H9 (cell line): Measurements from ENCODE around the gene DEDD2. TPM values are rescaled to one million over a fixed set of nuclear protein-coding genes. Genes with fewer than 3 reads are reported as not detected.

Experiments
- DNase-seq: peaks from one replicate; pipeline ENCODE4 v3.0.0-alpha.2; 2017
- H2AFZ ChIP-seq: one replicate; pipeline ENCODE4 v1.6.1; 2013; ENCODE audit warnings: mild to moderate bottlenecking, low read length, control low read depth, moderate library complexity
- H2AK5ac ChIP-seq: 2 replicates; pipeline ENCODE4 v1.6.1; 2013; ENCODE audit warnings: low read length, control low read depth, mixed read lengths; ENCODE audit not compliant: insufficient read length
- H2BK120ac ChIP-seq: one replicate; pipeline ENCODE4 v1.6.1; 2013; ENCODE audit warnings: low read depth, mild to moderate bottlenecking, low read length, control low read depth, inconsistent platforms; ENCODE audit not compliant: poor library complexity, severe bottlenecking
- H2BK12ac ChIP-seq: 2 replicates; pipeline ENCODE4 v1.6.1; 2013; ENCODE audit warnings: low read length, control low read depth, mixed read lengths, low read depth; ENCODE audit not compliant: insufficient read length
- H2BK15ac ChIP-seq: 2 replicates; pipeline ENCODE4 v1.6.1; 2013; ENCODE audit warnings: low read depth, low read length, control low read depth
- H2BK20ac ChIP-seq: one replicate; pipeline ENCODE4 v1.6.1; 2013; ENCODE audit warnings: low read depth, mild to moderate bottlenecking, low read length, control low read depth, inconsistent platforms; ENCODE audit not compliant: poor library complexity, severe bottlenecking
- H2BK5ac ChIP-seq: 2 replicates; pipeline ENCODE4 v1.6.1; 2013; ENCODE audit warnings: low read length, control low read depth, mixed read lengths; ENCODE audit not compliant: insufficient read length
- H3K14ac ChIP-seq: 2 replicates; pipeline ENCODE4 v1.6.1; 2013; ENCODE audit warnings: low read length, control low read depth; ENCODE audit not compliant: insufficient read depth
- H3K18ac ChIP-seq: 2 replicates; pipeline ENCODE4 v1.6.1; 2013; ENCODE audit warnings: low read depth, mild to moderate bottlenecking, mixed read lengths, low read length, control low read depth; ENCODE audit not compliant: insufficient read length
- H3K23ac ChIP-seq: 2 replicates; pipeline ENCODE4 v1.6.1; 2013; ENCODE audit warnings: low read length, control low read depth, mixed read lengths, low read depth; ENCODE audit not compliant: insufficient read length
- H3K23me2 ChIP-seq: 2 replicates; pipeline ENCODE4 v1.6.1; 2013; ENCODE audit warnings: low read depth, mild to moderate bottlenecking, mixed read lengths, low read length, control low read depth; ENCODE audit not compliant: insufficient read length, poor library complexity, severe bottlenecking
- H3K27ac ChIP-seq: 2 replicates; pipeline ENCODE4 v1.5.1; 2013; ENCODE audit warnings: low read length, control low read depth, mixed read lengths, low read depth; ENCODE audit not compliant: insufficient read length
- H3K27me3 ChIP-seq: 2 replicates; pipeline ENCODE4 v1.6.1; 2013; ENCODE audit warnings: low read length, control low read depth, inconsistent platforms; ENCODE audit not compliant: insufficient read depth
- H3K4ac ChIP-seq: 2 replicates; pipeline ENCODE4 v1.6.1; 2013; ENCODE audit warnings: low read depth, mild to moderate bottlenecking, control low read depth, inconsistent platforms, low read length, moderate library complexity
- H3K4me1 ChIP-seq: 2 replicates; pipeline ENCODE4 v1.6.1; 2013; ENCODE audit warnings: low read length, control low read depth, inconsistent platforms; ENCODE audit not compliant: insufficient read depth
- H3K4me2 ChIP-seq: 2 replicates; pipeline ENCODE4 v1.6.1; 2013; ENCODE audit warnings: low read length, control low read depth, mixed read lengths; ENCODE audit not compliant: insufficient read length, insufficient read depth
- H3K56ac ChIP-seq: 2 replicates; pipeline ENCODE4 v1.6.1; 2013; ENCODE audit warnings: low read depth, mild to moderate bottlenecking, mixed read lengths, low read length, control low read depth; ENCODE audit not compliant: insufficient read length
- H3K79me1 ChIP-seq: 2 replicates; pipeline ENCODE4 v1.6.1; 2013; ENCODE audit warnings: low read depth, mild to moderate bottlenecking, moderate library complexity, low read length, control low read depth, inconsistent platforms; ENCODE audit not compliant: insufficient read depth, poor library complexity, severe bottlenecking
- H3K79me2 ChIP-seq: 2 replicates; pipeline ENCODE4 v1.6.1; 2013; ENCODE audit warnings: low read length, control low read depth, inconsistent platforms; ENCODE audit not compliant: insufficient read depth
- H3K9ac ChIP-seq: 2 replicates; pipeline ENCODE4 v1.6.1; 2013; ENCODE audit warnings: low read length, control low read depth, mixed read lengths; ENCODE audit not compliant: insufficient read length; ENCODE audit errors: extremely low read depth
- H3K9me3 ChIP-seq: one replicate; pipeline ENCODE4 v1.6.1; 2013; ENCODE audit warnings: low read depth, low read length, inconsistent platforms; ENCODE audit not compliant: control insufficient read depth
- H3T11ph ChIP-seq: one replicate; pipeline ENCODE4 v1.6.1; 2013; ENCODE audit warnings: mild to moderate bottlenecking, low read length, control low read depth, inconsistent platforms
- H4K20me1 ChIP-seq: one replicate; pipeline ENCODE4 v1.6.1; 2013; ENCODE audit not compliant: control insufficient read depth, insufficient read length, insufficient read depth
- H4K5ac ChIP-seq: 2 replicates; pipeline ENCODE4 v1.6.1; 2013; ENCODE audit warnings: low read depth, mild to moderate bottlenecking, mixed read lengths, low read length, control low read depth; ENCODE audit not compliant: insufficient read length
- H4K8ac ChIP-seq: replicated peaks from 2 replicates; pipeline ENCODE4 v1.6.1; 2013; ENCODE audit warnings: low read length, control low read depth, mixed read lengths, low read depth; ENCODE audit not compliant: insufficient read length
- H4K91ac ChIP-seq: 2 replicates; pipeline ENCODE4 v1.6.1; 2013; ENCODE audit warnings: low read depth, mild to moderate bottlenecking, moderate library complexity, mixed read lengths, low read length, control low read depth; ENCODE audit not compliant: insufficient read length
- H3K27ac Mint-ChIP-seq, 3 experiments: 2 replicates in 2 of 3; 3 replicates in 1 of 3; pipeline ENCODE4 v1.8.0; 2020 to 2021; ENCODE audit warnings: mixed read lengths in 3 of 3, mild to moderate bottlenecking in 1 of 3, moderate library complexity in 1 of 3
- H3K27me3 Mint-ChIP-seq: 2 replicates; pipeline ENCODE4 v1.8.0; 2021; ENCODE audit warnings: low read depth, mild to moderate bottlenecking, moderate library complexity, mixed read lengths
- H3K36me3 Mint-ChIP-seq, 3 experiments: 2 replicates in 2 of 3; 3 replicates in 1 of 3; pipeline ENCODE4 v1.8.0; 2020 to 2021; ENCODE audit warnings: low read depth in 3 of 3, mixed read lengths in 3 of 3; ENCODE audit not compliant: insufficient read depth in 1 of 3
- H3K4me1 Mint-ChIP-seq, 2 experiments: 2 replicates each; pipeline ENCODE4 v1.8.0; 2020; ENCODE audit warnings: mixed read lengths in 2 of 2
- H3K4me3 Mint-ChIP-seq, 2 experiments: 2 replicates in 1 of 2; 3 replicates in 1 of 2; pipeline ENCODE4 v1.8.0; 2020 to 2021; ENCODE audit warnings: mild to moderate bottlenecking in 2 of 2, mixed read lengths in 2 of 2, moderate library complexity in 1 of 2
- H3K9me3 Mint-ChIP-seq, 2 experiments: 2 replicates in 1 of 2; 3 replicates in 1 of 2; pipeline ENCODE4 v1.8.0; 2020; ENCODE audit warnings: mild to moderate bottlenecking in 2 of 2, mixed read lengths in 2 of 2, moderate library complexity in 1 of 2
- WGBS: extraction: QIAGEN DNeasy Blood & Tissue Kit; methylation state at CpG from one replicate; pipeline ENCODE4 v1.1.7; 2013; ENCODE audit warnings: missing lambda C conversion rate, low lambda C conversion rate, mixed read lengths; ENCODE audit not compliant: insufficient read length; ENCODE audit errors: extremely low coverage; 5-methylcytosine and 5-hydroxymethylcytosine counted together
- total RNA-seq: library from RNA; stranded (reverse); gene quantifications from 2 replicates; pipeline ENCODE4 v1.2.1, GENCODE V29; 2021
- TF ChIP-seq, protein P1 (sequence below): fragments of 200-600 bp; sonication (generic); conservative IDR thresholded peaks from 3 replicates; pipeline ENCODE4 v1.8.0; 2021; ENCODE audit warnings: antibody characterized with exemption, mild to moderate bottlenecking

Gene DEDD2
- total RNA-seq, 1 experiment from 2014 or later = 32.3 TPM

DNA sequence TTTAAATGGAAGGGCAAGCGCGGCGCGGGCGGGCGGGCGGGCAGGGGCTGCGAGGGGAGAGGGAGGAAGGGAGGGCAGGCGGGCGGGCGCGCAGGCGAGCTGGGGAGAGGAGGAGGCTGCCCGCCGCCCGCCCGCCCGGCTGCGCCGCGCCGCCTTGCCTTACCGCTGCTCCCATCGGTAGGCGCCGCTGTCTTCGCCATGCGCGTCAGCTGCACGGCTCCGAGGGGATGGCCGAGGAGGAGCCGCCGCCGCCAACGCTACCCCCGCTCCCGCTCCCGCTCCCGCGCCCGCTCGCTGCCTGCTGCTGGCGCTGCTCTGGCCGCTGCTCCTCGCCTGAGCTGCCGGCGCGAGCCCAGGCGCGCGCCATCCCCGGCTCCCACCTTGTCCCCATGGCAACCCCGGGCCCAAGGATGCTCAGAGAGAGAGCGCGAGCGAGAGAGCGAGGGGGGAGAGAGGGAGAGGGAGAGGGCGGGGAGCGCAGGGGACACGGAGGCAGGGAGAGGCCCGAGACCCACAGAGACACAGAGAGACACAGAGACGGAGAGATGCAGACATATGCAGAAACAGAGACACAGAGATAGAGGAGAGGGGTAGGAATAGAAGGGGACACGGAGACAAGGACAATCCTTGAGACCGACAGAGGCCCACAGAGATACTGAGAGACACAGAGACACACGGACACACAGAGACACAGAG lies 40.3 kb downstream of the DEDD2 start:
- Histone ChIP-seq H2AK5ac (no peak overlapping the region), H2BK5ac (no peak overlapping the region), H3K23ac (no peak overlapping the region), H3K4ac (no peak overlapping the region), H2BK12ac (no peak overlapping the region), H3K56ac (no peak overlapping the region), H2BK120ac (no peak overlapping the region), H3K79me1 (no peaks in the 10 kb centered on the region), H3K4me2 (peak overlapping the region; percentile 44), H3K4me1 (no peaks in the 10 kb centered on the region), H3K23me2 (peaks cover 14% of the 10 kb centered on the region), H4K5ac (no peak overlapping the region), H3T11ph (no peak overlapping the region), H3K9ac (no peak overlapping the region), H3K27ac (no peak overlapping the region), H3K14ac (no peak overlapping the region; the same call in 1 of the 2 replicates), H3K79me2 (no peaks in the 10 kb centered on the region), H4K8ac (no peak overlapping the region), H3K27me3 (peaks cover 42% of the 10 kb centered on the region), H2AFZ (no peak overlapping the region), H4K91ac (no peak overlapping the region), H3K9me3 (no peaks in the 10 kb centered on the region), H2BK15ac (no peak overlapping the region), H2BK20ac (no peak overlapping the region), H4K20me1 (no peaks in the 10 kb centered on the region), H3K18ac (no peak overlapping the region)
- peak; percentile 79 for DNase-seq
- H3K9me3 Mint-ChIP-seq = no peaks in the 10 kb centered on the region
- no peak overlapping the region for H3K27ac Mint-ChIP-seq
- WGBS = no CpG with 5 or more reads among the region's 66 CpGs
- peaks cover 11 to 23% of the 10 kb centered on the region in 2 experiments for H3K4me1 Mint-ChIP-seq
- TF ChIP-seq, protein P1, sequence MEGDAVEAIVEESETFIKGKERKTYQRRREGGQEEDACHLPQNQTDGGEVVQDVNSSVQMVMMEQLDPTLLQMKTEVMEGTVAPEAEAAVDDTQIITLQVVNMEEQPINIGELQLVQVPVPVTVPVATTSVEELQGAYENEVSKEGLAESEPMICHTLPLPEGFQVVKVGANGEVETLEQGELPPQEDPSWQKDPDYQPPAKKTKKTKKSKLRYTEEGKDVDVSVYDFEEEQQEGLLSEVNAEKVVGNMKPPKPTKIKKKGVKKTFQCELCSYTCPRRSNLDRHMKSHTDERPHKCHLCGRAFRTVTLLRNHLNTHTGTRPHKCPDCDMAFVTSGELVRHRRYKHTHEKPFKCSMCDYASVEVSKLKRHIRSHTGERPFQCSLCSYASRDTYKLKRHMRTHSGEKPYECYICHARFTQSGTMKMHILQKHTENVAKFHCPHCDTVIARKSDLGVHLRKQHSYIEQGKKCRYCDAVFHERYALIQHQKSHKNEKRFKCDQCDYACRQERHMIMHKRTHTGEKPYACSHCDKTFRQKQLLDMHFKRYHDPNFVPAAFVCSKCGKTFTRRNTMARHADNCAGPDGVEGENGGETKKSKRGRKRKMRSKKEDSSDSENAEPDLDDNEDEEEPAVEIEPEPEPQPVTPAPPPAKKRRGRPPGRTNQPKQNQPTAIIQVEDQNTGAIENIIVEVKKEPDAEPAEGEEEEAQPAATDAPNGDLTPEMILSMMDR = peak; percentile 59
- no peak overlapping the region for H3K4me3 Mint-ChIP-seq
- no peaks in the 10 kb centered on the region for H3K36me3 Mint-ChIP-seq
- peaks cover 51% of the 10 kb centered on the region for H3K27me3 Mint-ChIP-seq
